B cell (primary cell): ENCODE measurements around the gene CHD2.

Experiments used
- CTCF ChIP-seq: fragments of 200-600 bp; IDR thresholded peaks from one replicate; pipeline ENCODE4 v1.8.0; 2022; ENCODE audit warnings: antibody characterized with exemption, mild to moderate bottlenecking
- EZH2 ChIP-seq: IDR thresholded peaks from 2 replicates; pipeline ENCODE4 v1.6.1; 2012; ENCODE audit warnings: borderline replicate concordance, low read depth, mild to moderate bottlenecking, moderate library complexity, low read length; ENCODE audit not compliant: insufficient read depth, poor library complexity, severe bottlenecking

GRCh38 chr15:92974183-92974915 is 74.2 kb downstream of the CHD2 start:
- no peak for TF ChIP-seq CTCF
- TF ChIP-seq EZH2 = no peak
